IMR-90 (cell line): ENCODE results near the gene CXCL16. TPM values are rescaled to one million over a fixed set of nuclear protein-coding genes. Genes with fewer than 3 reads are reported as not detected.

Source experiments
- ATAC-seq: fragments of 200-7000 bp; cut with Tn5 transposase; 2 replicates; pipeline ENCODE4 v1.9.1; 2020; ENCODE audit warnings: low read depth, mild to moderate bottlenecking, moderate library complexity
- BruUV-seq: library from RNA; stranded (reverse); fragments of 400-500 nt; replicated peaks from 2 replicates; lab custom pipeline; 2021; lab: Mats Ljungman, UMichigan
- CTCF ChIA-PET: fragments of 300-600 bp; formaldehyde crosslinking; extraction: SDS; loops from one replicate; lab custom pipeline; 2021; ENCODE audit warnings: antibody characterized with exemption; lab: Yijun Ruan, JAX
- POLR2A ChIA-PET: fragments of 300-600 bp; sonication (Branson Sonifier 250); formaldehyde crosslinking; loops from one replicate; lab custom pipeline; 2022; ENCODE audit warnings: antibody characterized with exemption; ENCODE audit not compliant: unreplicated experiment; lab: Charles Lee
- DNase-seq: peaks from one replicate; pipeline ENCODE4 v3.0.0; 2013
- H2AFZ ChIP-seq: replicated peaks from 2 replicates; pipeline ENCODE3; 2013; ENCODE audit warnings: low read length, mild to moderate bottlenecking; ENCODE audit not compliant: poor library complexity
- H2AK5ac ChIP-seq: 2 replicates; pipeline ENCODE4 v1.6.1; 2013; ENCODE audit warnings: low read depth, low read length, inconsistent platforms
- H2AK9ac ChIP-seq: replicated peaks from 2 replicates; pipeline ENCODE3; 2013; ENCODE audit warnings: mild to moderate bottlenecking, low read depth, low read length, moderate library complexity; ENCODE audit not compliant: poor library complexity
- H2BK120ac ChIP-seq: 2 replicates; pipeline ENCODE4 v1.6.1; 2013; ENCODE audit warnings: low read depth, low read length, inconsistent platforms
- H2BK15ac ChIP-seq: 3 replicates; pipeline ENCODE4 v1.6.1; 2013; ENCODE audit warnings: low read depth, low read length, inconsistent platforms
- H2BK20ac ChIP-seq: 2 replicates; pipeline ENCODE4 v1.6.1; 2013; ENCODE audit warnings: low read depth, mild to moderate bottlenecking, inconsistent platforms, low read length, moderate library complexity
- H2BK5ac ChIP-seq: 2 replicates; pipeline ENCODE4 v1.6.1; 2013; ENCODE audit warnings: mild to moderate bottlenecking, low read depth, low read length, inconsistent platforms; ENCODE audit not compliant: poor library complexity, severe bottlenecking
- H3K14ac ChIP-seq: replicated peaks from 2 replicates; pipeline ENCODE4 v1.6.1; 2013; ENCODE audit warnings: low read depth, low read length, inconsistent platforms
- H3K18ac ChIP-seq: 2 replicates; pipeline ENCODE4 v1.6.1; 2013; ENCODE audit warnings: low read depth, low read length, control low read depth
- H3K23ac ChIP-seq: 2 replicates; pipeline ENCODE4 v1.6.1; 2013; ENCODE audit warnings: low read depth, low read length, inconsistent platforms
- H3K27ac ChIP-seq: 2 replicates; pipeline ENCODE4 v1.5.1; 2013; ENCODE audit warnings: mild to moderate bottlenecking, control low read depth, low read length; ENCODE audit not compliant: insufficient read depth
- H3K27me3 ChIP-seq: 2 replicates; pipeline ENCODE4 v1.6.1; 2013; ENCODE audit warnings: low read length; ENCODE audit not compliant: control insufficient read depth, insufficient read depth
- H3K36me3 ChIP-seq: 2 replicates; pipeline ENCODE4 v1.6.1; 2013; ENCODE audit warnings: low read length, mixed read lengths; ENCODE audit not compliant: control insufficient read depth, insufficient read depth
- H3K4ac ChIP-seq: 2 replicates; pipeline ENCODE4 v1.6.1; 2013; ENCODE audit warnings: low read depth, low read length, inconsistent platforms
- H3K4me1 ChIP-seq: 2 replicates; pipeline ENCODE4 v1.6.1; 2013; ENCODE audit warnings: low read length, mixed read lengths; ENCODE audit not compliant: control insufficient read depth, insufficient read depth
- H3K4me2 ChIP-seq: 2 replicates; pipeline ENCODE4 v1.6.1; 2013; ENCODE audit warnings: low read depth, mild to moderate bottlenecking, control low read depth, low read length, moderate library complexity
- H3K4me3 ChIP-seq: 2 replicates; pipeline ENCODE4 v1.5.1; 2013; ENCODE audit warnings: low read depth, mild to moderate bottlenecking, control low read depth, low read length, moderate library complexity; ENCODE audit not compliant: insufficient read depth
- H3K56ac ChIP-seq: 2 replicates; pipeline ENCODE4 v1.6.1; 2013; ENCODE audit warnings: low read length, inconsistent platforms; ENCODE audit not compliant: insufficient read depth; ENCODE audit errors: extremely low read depth
- H3K79me1 ChIP-seq, 2 experiments: 2 replicates each; pipeline ENCODE4 v1.6.1; 2013; ENCODE audit warnings: low read length in 2 of 2, inconsistent platforms in 1 of 2, low read depth in 1 of 2
- H3K9ac ChIP-seq: 2 replicates; pipeline ENCODE4 v1.6.1; 2013; ENCODE audit warnings: low read depth, low read length, control low read depth
- H3K9me1 ChIP-seq: 2 replicates; pipeline ENCODE4 v1.6.1; 2013; ENCODE audit warnings: low read length, inconsistent platforms; ENCODE audit not compliant: insufficient read depth
- H3K9me3 ChIP-seq: 2 replicates; pipeline ENCODE4 v1.6.1; 2013; ENCODE audit warnings: low read length; ENCODE audit not compliant: control insufficient read depth, insufficient read depth
- H4K20me1 ChIP-seq: 2 replicates; pipeline ENCODE4 v1.6.1; 2013; ENCODE audit warnings: low read length, inconsistent platforms; ENCODE audit not compliant: insufficient read depth
- H4K5ac ChIP-seq: 2 replicates; pipeline ENCODE4 v1.6.1; 2013; ENCODE audit warnings: mild to moderate bottlenecking, low read depth, low read length, control low read depth
- H4K8ac ChIP-seq, 2 experiments: 2 replicates each; pipeline ENCODE4 v1.6.1; 2013; ENCODE audit warnings: low read depth in 2 of 2, low read length in 2 of 2, control low read depth in 1 of 2, inconsistent platforms in 1 of 2
- H4K91ac ChIP-seq: 2 replicates; pipeline ENCODE4 v1.6.1; 2013; ENCODE audit warnings: low read depth, low read length, inconsistent platforms; ENCODE audit not compliant: insufficient read depth
- BHLHE40 ChIP-seq: fragments of 150-350 bp; IDR thresholded peaks from 2 replicates; pipeline ENCODE4 v1.6.1; 2016; ENCODE audit warnings: mild to moderate bottlenecking, low read depth, low read length
- CEBPB ChIP-seq: IDR thresholded peaks from 2 replicates; pipeline ENCODE4 v1.6.1; 2012; ENCODE audit warnings: low read depth, low read length, improper control_type of control experiment
- CHD1 ChIP-seq: IDR thresholded peaks from 2 replicates; pipeline ENCODE4 v1.6.1; 2012; ENCODE audit warnings: low read depth, low read length, improper control_type of control experiment
- MAZ ChIP-seq: IDR thresholded peaks from 2 replicates; pipeline ENCODE4 v1.6.1; 2012; ENCODE audit warnings: low read depth, mild to moderate bottlenecking, low read length, improper control_type of control experiment, moderate library complexity, borderline replicate concordance
- MXI1 ChIP-seq: IDR thresholded peaks from 2 replicates; pipeline ENCODE4 v1.6.1; 2012; ENCODE audit warnings: low read depth, mild to moderate bottlenecking, low read length, moderate library complexity, borderline replicate concordance
- NFE2L2 ChIP-seq: fragments of 150-350 bp; IDR thresholded peaks from 2 replicates; pipeline ENCODE4 v1.6.1; 2016; ENCODE audit warnings: low read depth, mild to moderate bottlenecking, low read length
- POLR2A ChIP-seq: IDR thresholded peaks from 2 replicates; pipeline ENCODE4 v1.6.1; 2012; ENCODE audit warnings: mild to moderate bottlenecking, low read depth, low read length
- RAD21 ChIP-seq: IDR thresholded peaks from 2 replicates; pipeline ENCODE4 v1.6.1; 2012; ENCODE audit warnings: low read length, improper control_type of control experiment
- RCOR1 ChIP-seq: IDR thresholded peaks from 2 replicates; pipeline ENCODE4 v1.6.1; 2012; ENCODE audit warnings: mild to moderate bottlenecking, low read length, improper control_type of control experiment; ENCODE audit not compliant: insufficient replicate concordance
- RFX5 ChIP-seq: IDR thresholded peaks from 2 replicates; pipeline ENCODE4 v1.8.0; 2012; ENCODE audit warnings: low read depth, mild to moderate bottlenecking, low read length, moderate library complexity
- SMC3 ChIP-seq: fragments of 150-350 bp; IDR thresholded peaks from 2 replicates; pipeline ENCODE4 v1.6.1; 2016; ENCODE audit warnings: low read depth, mild to moderate bottlenecking, antibody characterized with exemption, low read length, moderate library complexity
- WGBS, 2 experiments: methylation state at CpG; one replicate each; pipeline versions ENCODE4 v1.1.5 to v1.1.7; 2013; ENCODE audit warnings: missing lambda C conversion rate in 2 of 2; ENCODE audit not compliant: insufficient read length in 1 of 2; ENCODE audit errors: extremely low coverage in 2 of 2; 5-methylcytosine and 5-hydroxymethylcytosine counted together
- dilution Hi-C: fragments of 300-500 bp; cut with HindIII; formaldehyde crosslinking; loops from one replicate; pipeline ENCODE4 v1.14.3; 2018; ENCODE audit warnings: low sequenced_read_pairs; ENCODE audit not compliant: unreplicated experiment
- in situ Hi-C: fragments of 300-500 bp; cut with MboI; formaldehyde crosslinking; loops from 3 replicates; pipeline ENCODE4 v1.14.3; 2019; ENCODE audit warnings: low sequenced_read_pairs, inconsistent platforms, mixed read lengths
- intact Hi-C: fragments of 100-400 bp; cut with micrococcal nuclease; formaldehyde crosslinking; loops from 2 replicates; pipeline ENCODE4 v1.10.0; 2022
- polyA plus RNA-seq, 3 experiments: library from polyadenylated mRNA; depleted of rRNA; stranded (reverse); fragments of >200 nt; gene quantifications; 2 replicates each; pipeline ENCODE4 v1.2.3, GENCODE V29; 2012; ENCODE audit warnings: low replicate concordance in 1 of 3
- total RNA-seq: library from RNA; depleted of rRNA; stranded (reverse); fragments of >200 nt; gene quantifications from 2 replicates; pipeline ENCODE4 v1.2.3, GENCODE V29; 2012
- TF ChIP-seq, protein P1 (sequence below): fragments of 150-350 bp; IDR thresholded peaks from 2 replicates; pipeline ENCODE4 v1.6.1; 2016; ENCODE audit warnings: low read depth, mild to moderate bottlenecking, low read length, moderate library complexity, borderline replicate concordance
- TF ChIP-seq, protein P2 (sequence below): fragments of 150-350 bp; IDR thresholded peaks from 2 replicates; pipeline ENCODE4 v1.6.1; 2017; ENCODE audit warnings: mild to moderate bottlenecking, antibody characterized with exemption, low read length, low read depth

Gene CXCL16
- total and polyA plus RNA-seq, 2 of the 4 experiments (the other 2 are of a cell fraction), result 0.36 to 1.6 TPM

DNA sequence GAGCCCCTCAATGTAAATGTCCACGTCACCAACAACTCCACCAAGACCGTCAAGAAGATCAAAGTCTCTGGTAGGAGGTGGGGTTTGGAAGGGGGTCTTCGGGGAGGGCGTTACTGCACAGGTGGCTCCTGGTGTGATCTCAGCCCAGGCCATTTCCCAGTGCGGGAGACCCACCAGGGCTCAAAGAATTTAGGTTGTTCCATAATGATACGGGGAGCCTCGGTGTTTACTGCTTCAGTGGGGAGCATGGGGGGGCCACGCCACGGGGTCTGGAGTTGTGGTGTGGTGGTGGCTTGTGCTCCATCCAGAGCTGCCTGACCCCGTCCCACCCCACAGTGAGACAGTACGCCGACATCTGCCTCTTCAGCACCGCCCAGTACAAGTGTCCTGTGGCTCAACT, 21.5 kb downstream of the CXCL16 start:
- H3K9me1 ChIP-seq, result peaks cover 5% of the 10 kb centered on the region
- H4K8ac ChIP-seq, result no peak overlapping the region
- H3K23ac ChIP-seq, result no peak overlapping the region
- no peaks in the 10 kb centered on the region for H3K27me3 ChIP-seq
- no peak overlapping the region for H3K4me3 ChIP-seq
- in situ Hi-C loops (loop anchor here (10.0 kb wide), 1 partner anchor 167 kb away; no protein-coding TSS in a partner anchor), intact Hi-C loops (no loop called here), dilution Hi-C loops (no loop called here)
- H3K79me1 ChIP-seq, result no peaks in the 10 kb centered on the region
- no peak overlapping the region for H3K27ac ChIP-seq
- no peak overlapping the region for H4K5ac ChIP-seq
- no peak overlapping the region for H3K4ac ChIP-seq
- H3K4me2 ChIP-seq, result no peak overlapping the region
- no peak overlapping the region for H2AK5ac ChIP-seq
- TF ChIP-seq RCOR1, result no peak
- no peak for TF ChIP-seq BHLHE40
- TF ChIP-seq, protein P1, sequence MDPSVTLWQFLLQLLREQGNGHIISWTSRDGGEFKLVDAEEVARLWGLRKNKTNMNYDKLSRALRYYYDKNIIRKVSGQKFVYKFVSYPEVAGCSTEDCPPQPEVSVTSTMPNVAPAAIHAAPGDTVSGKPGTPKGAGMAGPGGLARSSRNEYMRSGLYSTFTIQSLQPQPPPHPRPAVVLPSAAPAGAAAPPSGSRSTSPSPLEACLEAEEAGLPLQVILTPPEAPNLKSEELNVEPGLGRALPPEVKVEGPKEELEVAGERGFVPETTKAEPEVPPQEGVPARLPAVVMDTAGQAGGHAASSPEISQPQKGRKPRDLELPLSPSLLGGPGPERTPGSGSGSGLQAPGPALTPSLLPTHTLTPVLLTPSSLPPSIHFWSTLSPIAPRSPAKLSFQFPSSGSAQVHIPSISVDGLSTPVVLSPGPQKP, result no peak
- TF ChIP-seq POLR2A, result no peak
- no peak for TF ChIP-seq CHD1
- TF ChIP-seq RAD21, result no peak
- TF ChIP-seq SMC3, result no peak
- TF ChIP-seq NFE2L2, result no peak
- no peak for TF ChIP-seq CEBPB
- TF ChIP-seq, protein P2, sequence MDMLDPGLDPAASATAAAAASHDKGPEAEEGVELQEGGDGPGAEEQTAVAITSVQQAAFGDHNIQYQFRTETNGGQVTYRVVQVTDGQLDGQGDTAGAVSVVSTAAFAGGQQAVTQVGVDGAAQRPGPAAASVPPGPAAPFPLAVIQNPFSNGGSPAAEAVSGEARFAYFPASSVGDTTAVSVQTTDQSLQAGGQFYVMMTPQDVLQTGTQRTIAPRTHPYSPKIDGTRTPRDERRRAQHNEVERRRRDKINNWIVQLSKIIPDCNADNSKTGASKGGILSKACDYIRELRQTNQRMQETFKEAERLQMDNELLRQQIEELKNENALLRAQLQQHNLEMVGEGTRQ, result no peak
- TF ChIP-seq MXI1, result no peak
- TF ChIP-seq MAZ, result no peak
- TF ChIP-seq RFX5, result no peak
- H3K4me1 ChIP-seq, result peaks cover 5% of the 10 kb centered on the region
- no peak overlapping the region for H3K18ac ChIP-seq
- no peak overlapping the region for H2BK120ac ChIP-seq
- ChIA-PET CTCF (no interaction called here), POLR2A (no interaction called here)
- no peak overlapping the region for H3K9ac ChIP-seq
- H3K14ac ChIP-seq, result no peak overlapping the region
- no peak overlapping the region for H3K56ac ChIP-seq
- no peak overlapping the region for H2BK15ac ChIP-seq
- DNase-seq (no peak), ATAC-seq (no peak)
- H3K36me3 ChIP-seq, result peaks cover 2% of the 10 kb centered on the region; the same call in 1 of the 2 replicates
- H4K91ac ChIP-seq, result no peak overlapping the region
- no CpG with 5 or more reads among the region's 13 CpGs for WGBS, 2 experiments
- no TSS peak for BruUV-seq
- H4K20me1 ChIP-seq, result 0 out of 2 replicates have a peak, but pooled peaks cover 3% of the 10 kb centered on the region
- H3K9me3 ChIP-seq, result no peaks in the 10 kb centered on the region
- no peak overlapping the region for H2BK5ac ChIP-seq
- no peak overlapping the region for H2BK20ac ChIP-seq
- no peak overlapping the region for H2AK9ac ChIP-seq
- no peak overlapping the region for H2AFZ ChIP-seq
